HL-60 (cell line): ENCODE data around the gene PANK4.

Experiments
- GABPA ChIP-seq: IDR thresholded peaks from 2 replicates; pipeline ENCODE4 v1.6.1; 2012; ENCODE audit warnings: low read depth
- POLR2AphosphoS5 ChIP-seq: IDR thresholded peaks from 2 replicates; pipeline ENCODE4 v1.6.1; 2012; ENCODE audit warnings: low read depth
- TF ChIP-seq, protein P1 (sequence below): IDR thresholded peaks from one replicate; pipeline ENCODE4 v1.5.1; 2011; ENCODE audit warnings: low read length, control low read depth, inconsistent platforms; ENCODE audit not compliant: insufficient read depth
- TF ChIP-seq, protein P2 (sequence below): IDR thresholded peaks from 2 replicates; pipeline ENCODE4 v1.6.1; 2012; ENCODE audit warnings: low read depth; ENCODE audit not compliant: insufficient replicate concordance

DNA sequence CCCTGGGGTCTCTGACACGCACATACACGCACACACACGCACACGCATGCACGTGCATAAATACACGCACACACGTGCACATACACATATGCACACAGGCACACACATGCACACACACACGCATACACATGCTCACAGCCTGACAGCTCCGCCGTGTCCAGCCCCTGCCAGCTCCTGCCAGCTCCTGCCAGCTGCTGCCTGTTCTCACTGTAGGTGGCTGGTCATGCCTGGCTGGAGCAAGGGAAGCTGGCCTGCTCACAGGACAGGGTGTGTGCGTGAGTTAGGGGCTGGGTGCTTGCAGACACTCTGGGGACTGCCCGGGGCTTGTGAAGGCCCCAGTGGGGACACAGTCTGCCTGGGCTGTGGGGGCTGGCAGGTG is 45.4 kb downstream of the PANK4 start:
- TF ChIP-seq, protein P1, sequence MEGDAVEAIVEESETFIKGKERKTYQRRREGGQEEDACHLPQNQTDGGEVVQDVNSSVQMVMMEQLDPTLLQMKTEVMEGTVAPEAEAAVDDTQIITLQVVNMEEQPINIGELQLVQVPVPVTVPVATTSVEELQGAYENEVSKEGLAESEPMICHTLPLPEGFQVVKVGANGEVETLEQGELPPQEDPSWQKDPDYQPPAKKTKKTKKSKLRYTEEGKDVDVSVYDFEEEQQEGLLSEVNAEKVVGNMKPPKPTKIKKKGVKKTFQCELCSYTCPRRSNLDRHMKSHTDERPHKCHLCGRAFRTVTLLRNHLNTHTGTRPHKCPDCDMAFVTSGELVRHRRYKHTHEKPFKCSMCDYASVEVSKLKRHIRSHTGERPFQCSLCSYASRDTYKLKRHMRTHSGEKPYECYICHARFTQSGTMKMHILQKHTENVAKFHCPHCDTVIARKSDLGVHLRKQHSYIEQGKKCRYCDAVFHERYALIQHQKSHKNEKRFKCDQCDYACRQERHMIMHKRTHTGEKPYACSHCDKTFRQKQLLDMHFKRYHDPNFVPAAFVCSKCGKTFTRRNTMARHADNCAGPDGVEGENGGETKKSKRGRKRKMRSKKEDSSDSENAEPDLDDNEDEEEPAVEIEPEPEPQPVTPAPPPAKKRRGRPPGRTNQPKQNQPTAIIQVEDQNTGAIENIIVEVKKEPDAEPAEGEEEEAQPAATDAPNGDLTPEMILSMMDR = no peak
- no peak for TF ChIP-seq POLR2AphosphoS5
- TF ChIP-seq, protein P2, sequence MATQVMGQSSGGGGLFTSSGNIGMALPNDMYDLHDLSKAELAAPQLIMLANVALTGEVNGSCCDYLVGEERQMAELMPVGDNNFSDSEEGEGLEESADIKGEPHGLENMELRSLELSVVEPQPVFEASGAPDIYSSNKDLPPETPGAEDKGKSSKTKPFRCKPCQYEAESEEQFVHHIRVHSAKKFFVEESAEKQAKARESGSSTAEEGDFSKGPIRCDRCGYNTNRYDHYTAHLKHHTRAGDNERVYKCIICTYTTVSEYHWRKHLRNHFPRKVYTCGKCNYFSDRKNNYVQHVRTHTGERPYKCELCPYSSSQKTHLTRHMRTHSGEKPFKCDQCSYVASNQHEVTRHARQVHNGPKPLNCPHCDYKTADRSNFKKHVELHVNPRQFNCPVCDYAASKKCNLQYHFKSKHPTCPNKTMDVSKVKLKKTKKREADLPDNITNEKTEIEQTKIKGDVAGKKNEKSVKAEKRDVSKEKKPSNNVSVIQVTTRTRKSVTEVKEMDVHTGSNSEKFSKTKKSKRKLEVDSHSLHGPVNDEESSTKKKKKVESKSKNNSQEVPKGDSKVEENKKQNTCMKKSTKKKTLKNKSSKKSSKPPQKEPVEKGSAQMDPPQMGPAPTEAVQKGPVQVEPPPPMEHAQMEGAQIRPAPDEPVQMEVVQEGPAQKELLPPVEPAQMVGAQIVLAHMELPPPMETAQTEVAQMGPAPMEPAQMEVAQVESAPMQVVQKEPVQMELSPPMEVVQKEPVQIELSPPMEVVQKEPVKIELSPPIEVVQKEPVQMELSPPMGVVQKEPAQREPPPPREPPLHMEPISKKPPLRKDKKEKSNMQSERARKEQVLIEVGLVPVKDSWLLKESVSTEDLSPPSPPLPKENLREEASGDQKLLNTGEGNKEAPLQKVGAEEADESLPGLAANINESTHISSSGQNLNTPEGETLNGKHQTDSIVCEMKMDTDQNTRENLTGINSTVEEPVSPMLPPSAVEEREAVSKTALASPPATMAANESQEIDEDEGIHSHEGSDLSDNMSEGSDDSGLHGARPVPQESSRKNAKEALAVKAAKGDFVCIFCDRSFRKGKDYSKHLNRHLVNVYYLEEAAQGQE = no peak
- no peak for TF ChIP-seq GABPA
